ENCODE measurements around the gene TUBA3E.
"Not testable (repeated sequence)": the region's sequence is repeated elsewhere in the genome, so short reads cannot be mapped to it uniquely, and the experiment has no call there.

TUBA3E gene

GRCh38 chr2:130198343-130198742 is at the start of gene TUBA3E:
TUBA3E (minus strand) TSS chr2:130198439; CDS start chr2:130198360, 79 bp downstream.
- no peak for DNase-seq (ENCODE audit: low read depth, low spot score)

DNA sequence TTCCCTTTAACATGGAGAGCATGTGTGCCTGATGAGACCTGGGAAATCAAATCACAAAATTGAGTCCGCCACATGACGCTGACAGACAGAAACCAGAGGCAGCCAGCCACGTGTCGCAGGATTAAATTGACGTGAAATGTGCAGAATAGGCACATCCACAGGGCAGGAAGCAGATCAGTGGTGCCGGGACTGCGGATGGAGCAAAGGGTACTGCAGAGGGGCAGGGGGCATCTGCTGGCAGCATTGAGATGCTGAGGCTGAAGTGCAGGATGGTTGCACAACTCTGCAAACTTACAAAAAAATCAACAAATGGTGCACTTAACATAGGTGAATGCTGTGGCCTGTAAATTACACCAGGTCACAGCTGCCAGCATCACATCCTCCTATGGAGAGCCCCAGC is 48.2 kb upstream of the TUBA3E start:
- no peak for DNase-seq (ENCODE audit: low read depth, low spot score)

GRCh38 chr2:130245976-130246375 is 47.7 kb upstream of the TUBA3E start:
- no peak for DNase-seq (ENCODE audit: low read depth, low spot score)

DNA sequence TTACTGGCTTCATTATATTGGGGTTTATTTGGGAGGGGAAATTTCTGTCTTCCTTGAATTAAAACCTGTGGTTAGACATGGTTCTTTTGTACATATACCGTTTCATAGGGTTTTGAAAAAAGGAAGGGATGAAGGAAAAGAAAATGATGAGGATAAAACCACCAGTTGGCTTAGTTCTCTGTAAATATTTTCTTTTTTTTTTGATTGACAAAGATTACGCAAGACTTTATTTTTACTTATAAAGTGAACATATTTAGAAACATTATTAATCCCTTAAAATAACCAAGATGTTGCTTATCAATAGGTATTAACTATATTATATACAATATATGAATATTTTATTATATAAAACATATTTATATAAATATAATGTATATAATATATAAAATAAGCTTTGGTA is 45.1 kb upstream of the TUBA3E start:
- no peak for DNase-seq (ENCODE audit: low read depth, low spot score)

- peak; percentile 51 for DNase-seq (ENCODE audit: low read depth, low spot score)
Observed at GRCh38 chr2:130241041-130241707, 42.9 kb upstream of the TUBA3E start.

DNA sequence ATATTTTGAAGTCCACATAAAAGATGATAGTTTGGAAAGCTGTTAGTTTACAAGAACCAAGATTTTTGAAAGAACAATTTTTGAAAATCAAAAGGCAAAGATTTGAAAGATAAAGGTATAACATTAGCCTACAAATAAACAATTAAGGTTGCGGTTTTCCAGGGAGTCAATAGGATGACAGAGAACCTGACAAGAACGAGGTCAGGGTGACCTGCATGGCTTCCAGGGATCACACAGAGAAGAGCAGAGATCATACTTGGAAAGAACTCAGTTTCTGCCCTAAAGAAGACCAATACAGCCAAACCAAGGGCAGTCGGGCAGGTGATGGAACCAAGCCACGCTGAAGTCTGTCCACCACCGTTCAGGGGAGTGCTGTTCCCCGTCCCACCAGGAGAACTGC is 41.3 kb upstream of the TUBA3E start:
- DNase-seq (ENCODE audit: low read depth, low spot score), result not testable (repeated sequence)

GRCh38 chr2:130233066-130233465 is 34.8 kb upstream of the TUBA3E start:
- DNase-seq (ENCODE audit: low read depth, low spot score), result not testable (repeated sequence)

DNA sequence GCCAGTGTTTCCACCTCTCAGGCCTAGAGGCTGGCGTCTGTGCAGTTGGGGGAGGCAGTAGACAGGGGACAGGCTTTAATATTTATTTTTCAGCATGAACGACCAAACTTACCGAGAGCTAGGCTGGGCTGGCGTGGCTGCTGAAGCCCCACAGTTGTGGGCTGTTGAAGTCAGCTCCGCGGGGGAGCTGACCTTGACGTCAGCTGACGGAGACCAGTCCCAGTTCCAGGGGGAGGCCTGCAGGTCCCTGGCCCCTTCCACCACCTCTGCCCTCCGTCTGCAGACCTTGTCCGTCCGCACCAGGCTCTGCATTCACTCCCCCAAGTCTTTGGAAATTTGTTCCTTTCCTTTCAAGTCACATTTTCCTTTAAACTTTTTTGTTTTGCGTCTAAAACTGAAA is 33.4 kb upstream of the TUBA3E start:
- DNase-seq (ENCODE audit: low read depth, low spot score), result no peak

- DNase-seq (ENCODE audit: low read depth, low spot score), result not testable (repeated sequence)
Observed at GRCh38 chr2:130230907-130231306, 32.7 kb upstream of the TUBA3E start.

DNA sequence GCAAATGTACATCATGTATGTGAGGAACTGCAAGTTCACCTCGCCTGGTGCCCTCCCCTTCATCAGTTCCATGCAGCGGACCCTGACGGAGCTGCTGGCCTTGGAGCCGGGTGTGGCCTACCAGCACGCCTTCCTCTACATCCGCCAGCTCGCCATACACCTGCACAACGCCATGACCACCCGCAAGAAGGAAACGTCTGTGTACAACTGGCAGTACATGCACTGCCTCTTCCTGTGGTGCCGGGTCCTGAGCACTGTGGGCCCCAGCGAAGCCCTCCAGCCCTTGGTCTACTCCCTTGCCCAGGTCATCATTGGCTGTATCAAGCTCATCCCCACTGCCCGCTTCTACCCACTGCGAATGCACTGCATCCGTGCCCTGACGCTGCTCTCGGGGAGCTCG is 32.1 kb upstream of the TUBA3E start:
- not testable (repeated sequence) for DNase-seq (ENCODE audit: low read depth, low spot score)

GRCh38 chr2:130229161-130229510 is 30.9 kb upstream of the TUBA3E start:
- DNase-seq (ENCODE audit: low read depth, low spot score), result peak; percentile 34

DNA sequence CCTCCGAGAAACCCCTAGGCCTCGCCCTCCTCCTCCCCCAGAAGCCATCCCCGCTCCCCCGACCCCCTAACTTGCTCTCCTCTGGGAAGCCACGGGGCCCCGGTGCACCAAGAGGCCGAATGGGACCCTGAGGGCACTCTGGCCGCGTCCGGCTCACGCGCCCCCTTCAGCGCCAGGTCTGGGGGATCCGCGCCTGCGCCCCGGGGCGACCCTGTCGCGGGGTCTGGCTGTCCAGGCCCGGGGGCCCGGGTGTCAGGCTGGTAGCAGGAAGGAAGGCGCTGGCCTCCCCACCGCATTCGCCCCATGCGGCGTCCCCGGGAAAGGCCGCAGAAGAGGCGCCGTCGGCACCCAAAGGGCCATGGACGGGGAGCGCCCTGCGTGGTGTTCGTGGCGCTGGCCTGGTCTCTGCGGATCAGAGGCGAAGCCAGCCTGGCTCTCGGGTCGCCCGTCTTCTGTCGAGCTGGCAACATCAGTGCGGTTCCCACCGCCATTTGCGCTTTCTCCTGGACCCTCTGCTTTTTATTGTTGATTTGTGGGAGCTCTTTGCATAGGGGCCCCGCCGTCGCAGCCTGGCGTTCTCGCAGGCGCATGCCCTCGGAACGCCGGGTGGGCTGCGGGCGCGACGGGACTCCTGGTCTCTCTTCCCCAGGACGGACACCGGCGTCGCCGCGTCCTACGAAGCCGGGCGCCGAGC is 30.4 kb upstream of the TUBA3E start:
- DNase-seq (ENCODE audit: low read depth, low spot score), result not testable (repeated sequence)

GRCh38 chr2:130228005-130228404 is 29.8 kb upstream of the TUBA3E start:
- DNase-seq (ENCODE audit: low read depth, low spot score), result not testable (repeated sequence)

- not testable (repeated sequence) for DNase-seq (ENCODE audit: low read depth, low spot score)
Observed at GRCh38 chr2:130222523-130222922, 24.3 kb upstream of the TUBA3E start.

GRCh38 chr2:130220505-130220904 is 22.3 kb upstream of the TUBA3E start:
- DNase-seq (ENCODE audit: low read depth, low spot score), result not testable (repeated sequence)

GRCh38 chr2:130219147-130219546 is 20.9 kb upstream of the TUBA3E start:
- not testable (repeated sequence) for DNase-seq (ENCODE audit: low read depth, low spot score)

- DNase-seq (ENCODE audit: low read depth, low spot score), result not testable (repeated sequence)
Observed at GRCh38 chr2:130207051-130207450, 8.8 kb upstream of the TUBA3E start.

DNA sequence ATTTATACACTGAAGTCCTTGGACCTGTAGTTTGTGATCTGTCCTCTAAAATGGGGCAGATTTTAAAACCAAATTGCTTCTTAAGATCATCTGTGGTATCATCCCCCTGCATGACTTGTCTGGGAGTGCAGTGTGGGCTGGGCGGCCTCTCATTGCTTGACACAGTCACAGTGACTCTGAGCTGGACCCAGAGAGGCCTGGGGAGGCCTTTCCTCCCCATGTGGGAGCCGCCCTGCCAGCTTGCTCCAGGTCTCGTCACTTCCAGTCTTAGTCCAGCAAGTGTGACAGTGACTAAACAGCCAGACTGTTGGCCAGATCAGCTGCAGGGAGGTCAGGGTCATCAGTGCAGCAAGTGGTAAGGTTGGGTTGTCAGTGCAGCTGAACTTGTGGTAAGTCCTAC is 4.9 kb upstream of the TUBA3E start:
- not testable (repeated sequence) for DNase-seq (ENCODE audit: low read depth, low spot score)

GRCh38 chr2:130202518-130202917 is 4.3 kb upstream of the TUBA3E start:
- not testable (repeated sequence) for DNase-seq (ENCODE audit: low read depth, low spot score)

GRCh38 chr2:130196052-130196451 is 2.2 kb downstream of the TUBA3E start:
- not testable (repeated sequence) for DNase-seq (ENCODE audit: low read depth, low spot score)

DNA sequence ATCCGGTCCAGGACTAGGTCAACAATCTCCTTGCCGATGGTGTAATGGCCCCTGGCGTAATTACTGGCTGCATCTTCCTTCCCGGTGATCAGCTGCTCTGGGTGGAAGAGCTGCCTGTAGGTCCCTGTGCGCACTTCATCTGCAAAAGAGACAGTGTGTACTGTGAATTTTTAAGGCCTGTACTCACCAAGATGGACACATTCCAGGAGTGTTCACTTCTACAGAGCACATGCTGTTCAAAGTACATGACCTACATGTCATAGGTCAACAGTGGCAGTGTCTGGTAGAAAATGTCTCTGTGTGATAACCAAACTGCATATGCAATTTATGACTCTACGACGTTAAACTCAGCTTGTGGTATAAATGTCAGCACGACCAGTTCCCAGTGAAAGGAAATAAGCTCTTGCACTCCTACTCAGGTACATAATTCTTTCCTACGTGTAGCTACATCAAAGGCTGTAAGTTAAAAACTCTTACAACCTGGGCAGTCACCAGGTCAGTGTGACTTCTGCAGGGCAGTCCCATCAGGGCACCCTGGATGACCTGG is 3.1 kb downstream of the TUBA3E start:
- DNase-seq (ENCODE audit: low read depth, low spot score), result not testable (repeated sequence)

- DNase-seq (ENCODE audit: low read depth, low spot score), result not testable (repeated sequence)
Observed at GRCh38 chr2:130193824-130194223, 4.4 kb downstream of the TUBA3E start.

DNA sequence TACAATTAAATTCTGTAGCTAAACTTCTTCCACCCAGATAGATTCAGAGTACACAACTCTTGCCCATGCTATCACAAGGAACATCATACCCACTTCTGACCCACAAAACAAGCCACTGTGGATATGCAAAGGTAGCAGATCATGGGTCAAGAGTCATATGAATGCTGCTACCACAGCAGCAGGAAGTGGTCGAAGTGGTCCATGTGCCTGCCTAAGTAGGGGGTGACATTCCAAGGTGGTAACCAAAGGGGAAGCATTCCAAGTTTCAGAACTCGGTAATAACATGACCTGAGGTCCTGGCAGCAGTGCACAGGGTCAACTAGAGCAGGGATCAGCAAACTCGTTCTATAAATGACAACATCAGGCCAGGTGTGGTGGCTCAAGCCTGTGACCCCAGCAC is 5.8 kb downstream of the TUBA3E start:
- DNase-seq (ENCODE audit: low read depth, low spot score), result not testable (repeated sequence)

Data from astrocyte of the hippocampus (primary cell).